ENCODE results near the gene NHSL1.

DNA sequence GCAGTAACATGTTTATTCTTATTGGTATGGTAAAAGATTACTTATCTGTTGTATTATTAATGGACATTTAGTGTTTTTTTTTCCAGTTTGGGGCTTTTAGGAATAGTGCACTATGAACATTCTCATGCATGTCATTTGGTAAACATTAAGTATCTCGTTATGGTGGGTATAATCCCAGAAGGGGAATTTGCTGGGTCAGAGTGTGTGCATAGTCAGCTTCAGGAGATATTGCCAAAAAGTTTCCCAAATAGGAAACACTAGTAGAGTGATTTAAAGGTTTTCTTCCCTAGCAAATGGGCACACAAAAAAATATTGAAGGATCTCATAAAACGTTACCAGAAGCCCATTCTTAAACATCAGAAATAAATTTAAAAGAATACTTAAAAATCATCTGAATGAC lies 25.2 kb upstream of the NHSL1 start:
- no peak for TF ChIP-seq POLR2A (IDR thresholded peaks at IDR 0.05; ENCODE audit: low read length)
- TF ChIP-seq GATA1 (IDR thresholded peaks at IDR 0.05; ENCODE audit: low read depth, low read length) = no peak

All from erythroblast (primary cell).